ENCODE measurements around the gene SPON2. TPM values are rescaled to one million over a fixed set of nuclear protein-coding genes. Genes with fewer than 3 reads are reported as not detected.
A peak's percentile ranks its signal among the peaks of the same experiment; 100 is the strongest.

SPON2 gene
- total RNA-seq, 2 donors from 2014 or later = 15.2 to 18.4 TPM

GRCh38 chr4:1214101-1215095 is 42.0 kb upstream of the SPON2 start:
- Histone ChIP-seq H3K4me3 (no peak overlapping the region), H3K27me3 (replicated peaks; ENCODE audit: insufficient read depth) (no peaks in the 10 kb centered on the region), H3K36me3 (peaks cover 43% of the 10 kb centered on the region), H3K4me1 (ENCODE audit: control insufficient read depth in 1 of 2, low read depth in 2 of 2) (peaks cover 20 to 34% of the 10 kb centered on the region in 2 donors), H3K27ac (no peak overlapping the region), H3K9me3 (no peaks in the 10 kb centered on the region)
- ATAC-seq (ENCODE audit: insufficient number of reproducible peaks, low FRiP score, low read depth) = no peak
- DNase-seq (ENCODE audit: low spot score) = no peak
- TF ChIP-seq, protein P1, sequence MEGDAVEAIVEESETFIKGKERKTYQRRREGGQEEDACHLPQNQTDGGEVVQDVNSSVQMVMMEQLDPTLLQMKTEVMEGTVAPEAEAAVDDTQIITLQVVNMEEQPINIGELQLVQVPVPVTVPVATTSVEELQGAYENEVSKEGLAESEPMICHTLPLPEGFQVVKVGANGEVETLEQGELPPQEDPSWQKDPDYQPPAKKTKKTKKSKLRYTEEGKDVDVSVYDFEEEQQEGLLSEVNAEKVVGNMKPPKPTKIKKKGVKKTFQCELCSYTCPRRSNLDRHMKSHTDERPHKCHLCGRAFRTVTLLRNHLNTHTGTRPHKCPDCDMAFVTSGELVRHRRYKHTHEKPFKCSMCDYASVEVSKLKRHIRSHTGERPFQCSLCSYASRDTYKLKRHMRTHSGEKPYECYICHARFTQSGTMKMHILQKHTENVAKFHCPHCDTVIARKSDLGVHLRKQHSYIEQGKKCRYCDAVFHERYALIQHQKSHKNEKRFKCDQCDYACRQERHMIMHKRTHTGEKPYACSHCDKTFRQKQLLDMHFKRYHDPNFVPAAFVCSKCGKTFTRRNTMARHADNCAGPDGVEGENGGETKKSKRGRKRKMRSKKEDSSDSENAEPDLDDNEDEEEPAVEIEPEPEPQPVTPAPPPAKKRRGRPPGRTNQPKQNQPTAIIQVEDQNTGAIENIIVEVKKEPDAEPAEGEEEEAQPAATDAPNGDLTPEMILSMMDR (IDR thresholded peaks at IDR 0.05) = no peak

GRCh38 chr4:1213336-1213995 is 41.1 kb upstream of the SPON2 start:
- H3K27me3 ChIP-seq (replicated peaks; ENCODE audit: insufficient read depth) = no peaks in the 10 kb centered on the region
- no peak overlapping the region for H3K27ac ChIP-seq
- H3K4me1 ChIP-seq (ENCODE audit: control insufficient read depth in 1 of 2, low read depth in 2 of 2) = peaks cover 28 to 43% of the 10 kb centered on the region in 2 donors
- ATAC-seq (ENCODE audit: insufficient number of reproducible peaks, low FRiP score, low read depth) (no peak), DNase-seq (ENCODE audit: low spot score) (no peak)
- no peak overlapping the region for H3K4me3 ChIP-seq
- TF ChIP-seq, protein P1 (IDR thresholded peaks at IDR 0.05) = no peak
- H3K36me3 ChIP-seq = peaks cover 41% of the 10 kb centered on the region
- H3K9me3 ChIP-seq = no peaks in the 10 kb centered on the region

GRCh38 chr4:1212546-1213335 is 40.4 kb upstream of the SPON2 start:
- TF ChIP-seq, protein P1 (IDR thresholded peaks at IDR 0.05) = no peak

DNA sequence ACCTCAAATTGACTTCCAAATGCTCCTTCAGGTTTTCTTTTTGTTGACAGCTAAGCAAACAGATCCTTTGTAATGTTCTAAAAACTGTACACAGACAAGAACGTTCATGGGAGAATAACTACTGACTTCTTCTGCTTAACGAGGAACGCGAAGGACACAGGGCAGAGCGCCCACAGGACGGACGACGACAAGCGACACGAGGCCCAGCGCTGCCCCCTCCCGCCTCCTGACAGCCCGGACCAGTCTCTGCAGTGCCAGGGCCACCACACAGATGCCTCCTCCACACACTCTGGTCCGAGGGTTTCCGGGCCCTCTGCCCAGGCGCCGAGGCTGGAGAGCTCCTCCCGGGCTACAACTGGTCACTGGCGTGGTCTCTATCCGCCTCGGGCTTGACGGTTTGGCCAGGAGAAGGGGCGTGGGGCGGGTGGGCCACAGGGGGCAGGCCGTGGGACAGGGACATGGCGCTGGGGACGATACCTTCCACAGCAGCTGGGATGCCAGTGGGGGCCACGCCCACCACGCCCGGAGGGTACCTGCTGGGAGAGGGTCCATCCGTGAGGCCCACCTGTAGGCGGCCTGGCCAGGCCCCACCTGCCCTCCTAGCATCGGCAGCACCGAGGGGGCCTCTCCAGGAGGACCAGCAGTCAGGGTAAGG is 39.6 kb upstream of the SPON2 start:
- DNase-seq (ENCODE audit: low spot score) = no peak
- ATAC-seq (ENCODE audit: insufficient number of reproducible peaks, low FRiP score, low read depth) = no peak
- TF ChIP-seq, protein P1 (IDR thresholded peaks at IDR 0.05) = no peak
- Histone ChIP-seq H3K4me1 (ENCODE audit: control insufficient read depth in 1 of 2, low read depth in 2 of 2) (peaks cover 32 to 53% of the 10 kb centered on the region in 2 donors), H3K36me3 (peaks cover 33% of the 10 kb centered on the region), H3K27me3 (replicated peaks; ENCODE audit: insufficient read depth) (no peaks in the 10 kb centered on the region), H3K9me3 (no peaks in the 10 kb centered on the region), H3K4me3 (peak overlapping the region; percentile 29), H3K27ac (peak overlapping the region; percentile 23 to 53)

More at GRCh38 chr4:1212546-1213335, 40.4 kb upstream of the SPON2 start:
- H3K4me1 ChIP-seq (ENCODE audit: control insufficient read depth in 1 of 2, low read depth in 2 of 2) = peaks cover 32 to 50% of the 10 kb centered on the region in 2 donors
- peak overlapping the region in 1 of 2 donors; percentile 23 for H3K27ac ChIP-seq
- no peaks in the 10 kb centered on the region for H3K27me3 ChIP-seq (replicated peaks; ENCODE audit: insufficient read depth)
- no peaks in the 10 kb centered on the region for H3K9me3 ChIP-seq
- H3K4me3 ChIP-seq = no peak overlapping the region
- DNase-seq (ENCODE audit: low spot score) (no peak), ATAC-seq (ENCODE audit: insufficient number of reproducible peaks, low FRiP score, low read depth) (no peak)
- peaks cover 36% of the 10 kb centered on the region for H3K36me3 ChIP-seq

Data from thoracic aorta (tissue), 2 donors.